Adrenal gland (tissue), 12 donors: ENCODE data around the gene SLF2. TPM values are rescaled to one million over a fixed set of nuclear protein-coding genes. Genes with fewer than 3 reads are reported as not detected.
A peak's percentile ranks its signal among the peaks of the same experiment; 100 is the strongest.

Experiments used
- DNase-seq, 7 donors: peaks; one replicate each; pipeline ENCODE4 v3.0.0-alpha.2; 2019 to 2020
- H3K27ac ChIP-seq, 5 donors: fragments of 200-600 bp; sonication (generic) in 4 of 5; 1 replicate in 3 of 5; 2 replicates in 2 of 5; pipeline versions ENCODE4 v1.5.1 to v1.8.0; 2016 to 2020; ENCODE audit warnings: mild to moderate bottlenecking in 1 of 5
- H3K27me3 ChIP-seq: fragments of 200-600 bp; 2 replicates; pipeline ENCODE4 v1.8.0; 2021
- H3K36me3 ChIP-seq, 2 donors: fragments of 200-600 bp; replicated peaks in 1 of 2; 1 replicate in 1 of 2; 2 replicates in 1 of 2; pipeline versions ENCODE4 v1.5.1 to v1.8.0; 2018 to 2022
- H3K4me1 ChIP-seq, 2 donors: fragments of 200-600 bp; replicated peaks in 1 of 2; 1 replicate in 1 of 2; 2 replicates in 1 of 2; pipeline versions ENCODE4 v1.5.1 to v1.8.0; 2018 to 2021
- H3K4me3 ChIP-seq, 4 donors: fragments of 200-600 bp; sonication (generic) in 3 of 4; one replicate each; pipeline ENCODE4 v1.5.1; 2016 to 2018
- H3K9me3 ChIP-seq, 3 donors: fragments of 200-600 bp; sonication (generic) in 1 of 3; replicated peaks in 1 of 3; 1 replicate in 2 of 3; 2 replicates in 1 of 3; pipeline versions ENCODE4 v1.5.1 to v1.8.0; 2016 to 2021
- POLR2A ChIP-seq, 2 donors: fragments of 450-650 bp; IDR thresholded peaks; one replicate each; pipeline ENCODE4 v1.6.1; 2017; ENCODE audit warnings: antibody characterized with exemption in 2 of 2, mild to moderate bottlenecking in 2 of 2, moderate library complexity in 1 of 2
- WGBS, 4 donors: extraction: QIAGEN DNeasy Blood & Tissue Kit in 2 of 4; methylation state at CpG; one replicate each; pipeline versions ENCODE4 v1.1.5 to v1.1.7; 2013 to 2017; 5-methylcytosine and 5-hydroxymethylcytosine counted together
- intact Hi-C, 2 donors: fragments of 100-400 bp; cut with DNase I; formaldehyde crosslinking; loops; one replicate each; pipeline versions ENCODE4 v1.14.1 to v1.15.0; 2022 to 2023
- polyA plus RNA-seq, 3 donors: library from polyadenylated mRNA; stranded (reverse); fragments of 200-250 nt in 2 of 3; fragments of 350-450 nt in 1 of 3; fragmentation: Illumina TruSeq in 1 of 3; extraction: RNeasy Lipid Tissue Mini Kit (QIAGEN cat#74804) in 1 of 3; gene quantifications; one replicate each; pipeline ENCODE4 v1.2.3, GENCODE V29; 2013 to 2014
- total RNA-seq, 9 donors: library from RNA; depleted of rRNA in 4 of 9; stranded (reverse); fragments of >200 nt in 4 of 9; fragments of 120-200 nt in 1 of 9; fragmentation: NEBNext Ultra II Directional in 1 of 9; extraction: Animal tissue kit (Norgen Biotek cat#: 25700) in 1 of 9; gene quantifications; one replicate each; pipeline versions ENCODE4 v1.1.0 to v1.2.4, GENCODE V29; 2013 to 2023
- TF ChIP-seq, protein P1 (sequence below), 6 experiments: fragments of 450-650 bp in 4 of 6; fragments of 200-600 bp in 2 of 6; sonication (generic) in 1 of 6; IDR thresholded peaks; 1 replicate in 5 of 6; 2 replicates in 1 of 6; pipeline versions ENCODE4 v1.5.1 to v1.8.0; 2016 to 2021; ENCODE audit warnings: antibody characterized with exemption in 6 of 6, mild to moderate bottlenecking in 2 of 6, moderate library complexity in 1 of 6
- donor health status: healthy with polysubstance abuse.
- donor health status: Bipolar disorder and iron deficiency.
- donor health status: DM: yes; HTN: yes; CAD: no.
- donor health status: DM: no; HTN: no; CAD: no.
- donor health status: DM: no; HTN: no; CAD: no.
- donor health status: DM: yes; HTN: yes; CAD: no.

SLF2 gene
- total and polyA plus RNA-seq, 12 donors = 19.8 to 88.7 (median 35.8) TPM

DNA sequence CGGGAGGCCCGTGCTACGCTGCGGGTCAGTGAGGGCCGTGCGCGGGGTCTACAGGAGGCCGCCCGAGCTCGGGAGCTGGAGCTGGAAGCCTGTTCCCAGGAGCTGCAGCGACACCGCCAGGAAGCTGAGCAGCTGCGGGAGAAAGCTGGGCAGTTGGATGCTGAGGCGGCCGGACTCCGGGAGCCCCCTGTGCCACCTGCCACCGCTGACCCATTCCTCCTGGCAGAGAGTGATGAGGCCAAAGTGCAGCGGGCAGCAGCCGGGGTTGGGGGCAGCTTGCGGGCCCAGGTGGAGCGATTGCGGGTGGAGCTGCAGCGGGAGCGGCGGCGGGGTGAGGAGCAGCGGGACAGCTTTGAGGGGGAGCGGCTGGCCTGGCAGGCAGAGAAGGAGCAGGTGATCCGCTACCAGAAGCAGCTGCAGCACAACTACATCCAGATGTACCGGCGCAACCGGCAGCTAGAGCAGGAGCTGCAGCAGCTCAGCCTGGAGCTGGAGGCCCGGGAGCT lies 93.9 kb downstream of the SLF2 start:
- no peak for DNase-seq
- intact Hi-C loops = no loop called here
- 79 to 90% (median 86%) methylated on average over 16 to 33 of the region's 33 CpGs for WGBS, 4 donors
- H3K36me3 ChIP-seq = peaks cover 0 to 50% of the 10 kb centered on the region in 2 donors
- no peak overlapping the region for H3K4me3 ChIP-seq
- no peaks in the 10 kb centered on the region for H3K27me3 ChIP-seq
- TF ChIP-seq, protein P1, sequence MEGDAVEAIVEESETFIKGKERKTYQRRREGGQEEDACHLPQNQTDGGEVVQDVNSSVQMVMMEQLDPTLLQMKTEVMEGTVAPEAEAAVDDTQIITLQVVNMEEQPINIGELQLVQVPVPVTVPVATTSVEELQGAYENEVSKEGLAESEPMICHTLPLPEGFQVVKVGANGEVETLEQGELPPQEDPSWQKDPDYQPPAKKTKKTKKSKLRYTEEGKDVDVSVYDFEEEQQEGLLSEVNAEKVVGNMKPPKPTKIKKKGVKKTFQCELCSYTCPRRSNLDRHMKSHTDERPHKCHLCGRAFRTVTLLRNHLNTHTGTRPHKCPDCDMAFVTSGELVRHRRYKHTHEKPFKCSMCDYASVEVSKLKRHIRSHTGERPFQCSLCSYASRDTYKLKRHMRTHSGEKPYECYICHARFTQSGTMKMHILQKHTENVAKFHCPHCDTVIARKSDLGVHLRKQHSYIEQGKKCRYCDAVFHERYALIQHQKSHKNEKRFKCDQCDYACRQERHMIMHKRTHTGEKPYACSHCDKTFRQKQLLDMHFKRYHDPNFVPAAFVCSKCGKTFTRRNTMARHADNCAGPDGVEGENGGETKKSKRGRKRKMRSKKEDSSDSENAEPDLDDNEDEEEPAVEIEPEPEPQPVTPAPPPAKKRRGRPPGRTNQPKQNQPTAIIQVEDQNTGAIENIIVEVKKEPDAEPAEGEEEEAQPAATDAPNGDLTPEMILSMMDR (IDR thresholded peaks at IDR 0.05) = no peak
- no peak for TF ChIP-seq POLR2A (IDR thresholded peaks at IDR 0.05)
- peak overlapping the region in 2 of 5 donors; percentile 5 to 54 for H3K27ac ChIP-seq
- H3K9me3 ChIP-seq = no peaks in the 10 kb centered on the region
- H3K4me1 ChIP-seq = peaks cover 6 to 13% of the 10 kb centered on the region in 2 donors

DNA sequence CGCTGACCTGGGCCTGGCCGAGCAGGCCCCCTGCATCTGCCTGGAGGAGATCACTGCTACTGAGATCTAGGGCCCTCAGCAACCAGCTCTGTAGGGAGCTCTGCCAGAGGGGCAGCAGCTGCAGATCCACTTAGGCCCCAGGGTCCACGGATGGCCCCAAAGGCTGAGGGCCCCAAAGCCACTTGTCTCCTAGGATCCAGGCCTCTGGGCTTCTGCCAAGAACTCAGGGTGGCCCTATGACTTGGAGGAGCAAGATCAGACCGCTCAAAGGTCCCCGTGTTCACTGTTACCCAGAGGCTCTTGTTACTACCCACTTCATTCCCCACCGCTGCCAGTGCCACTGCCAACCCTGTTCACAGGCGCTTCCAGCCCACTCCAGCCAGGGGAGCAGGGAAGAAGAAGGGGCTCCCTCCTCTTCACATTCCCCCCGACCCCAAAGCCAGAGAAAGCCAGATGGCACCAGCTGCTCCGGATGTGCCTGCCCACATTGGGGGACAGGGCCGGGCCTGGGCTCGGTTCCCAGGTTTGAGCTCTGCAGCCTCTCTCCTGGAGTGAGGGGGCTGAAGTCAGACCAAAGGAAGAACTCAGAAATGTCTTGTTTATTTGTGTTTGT lies 94.4 kb downstream of the SLF2 start:
- peak overlapping the region in 2 of 5 donors; percentile 5 to 54 for H3K27ac ChIP-seq
- peaks cover 0 to 50% of the 10 kb centered on the region in 2 donors for H3K36me3 ChIP-seq
- intact Hi-C loops = no loop called here
- H3K4me1 ChIP-seq = peaks cover under 1 to 7% of the 10 kb centered on the region in 2 donors
- H3K27me3 ChIP-seq = no peaks in the 10 kb centered on the region
- DNase-seq = no peak
- TF ChIP-seq, protein P1 (IDR thresholded peaks at IDR 0.05) = no peak
- no peak for TF ChIP-seq POLR2A (IDR thresholded peaks at IDR 0.05)
- WGBS, 4 donors = 50 to 66% (median 58%) methylated on average over 6 to 11 of the region's 11 CpGs
- no peak overlapping the region for H3K4me3 ChIP-seq
- H3K9me3 ChIP-seq = no peaks in the 10 kb centered on the region

DNA sequence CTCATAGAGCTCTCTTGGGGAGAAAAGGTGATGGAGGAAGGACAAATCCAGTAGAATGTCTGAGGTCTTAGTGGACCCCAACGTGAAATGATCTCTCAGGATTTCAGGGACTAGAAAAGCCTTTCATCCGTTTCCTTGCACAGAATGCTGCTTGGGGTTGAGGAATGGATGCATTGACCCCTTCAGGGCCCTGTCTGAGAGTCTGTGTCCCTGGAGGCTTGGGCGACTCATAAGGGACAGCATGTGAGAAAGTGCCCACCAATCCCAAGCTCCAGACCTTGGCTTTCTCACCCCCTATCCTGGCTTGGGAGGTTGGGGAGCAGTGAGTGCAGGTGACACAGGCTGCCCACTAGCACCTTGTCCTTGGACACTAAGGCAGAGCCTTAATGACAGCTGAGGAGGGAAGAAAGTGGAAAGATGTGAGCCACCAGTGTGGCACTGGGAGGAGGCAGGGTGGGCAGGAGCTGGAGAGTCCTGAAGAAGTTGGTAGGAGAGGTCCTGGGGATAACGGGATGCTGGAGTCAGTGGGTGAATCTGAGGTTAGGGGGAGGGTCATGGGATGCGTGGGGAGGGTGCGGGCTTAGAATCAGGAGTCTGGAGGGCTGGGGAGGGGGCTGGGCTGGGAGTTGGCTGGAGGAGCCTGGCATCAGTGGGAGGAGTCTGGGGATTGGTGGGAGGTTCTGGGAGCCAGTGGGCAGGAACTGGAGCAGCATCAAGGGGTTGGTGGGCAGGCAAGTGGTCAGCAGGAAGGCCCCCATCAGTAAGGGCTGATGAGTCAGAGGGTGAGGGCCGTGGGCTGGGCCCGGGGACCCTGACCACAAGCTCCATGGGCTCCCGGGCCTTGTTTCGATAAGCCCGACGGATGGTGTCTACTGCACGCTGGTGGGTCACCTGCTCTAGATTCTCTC lies 95.4 kb downstream of the SLF2 start:
- DNase-seq = peak in 1 of 7 donors; percentile 25
- TF ChIP-seq, protein P1 (IDR thresholded peaks at IDR 0.05) = no peak
- TF ChIP-seq POLR2A (IDR thresholded peaks at IDR 0.05) = no peak
- Histone ChIP-seq H3K4me3 (no peak overlapping the region), H3K36me3 (peaks cover 0 to 43% of the 10 kb centered on the region in 2 donors), H3K27me3 (no peaks in the 10 kb centered on the region), H3K9me3 (no peaks in the 10 kb centered on the region), H3K4me1 (peaks cover 0 to 7% of the 10 kb centered on the region in 2 donors), H3K27ac (peak overlapping the region in 1 of 5 donors; percentile 20)
- intact Hi-C loops = no loop called here
- 33 to 53% (median 45%) methylated on average over 6 to 13 of the region's 13 CpGs for WGBS, 4 donors

DNA sequence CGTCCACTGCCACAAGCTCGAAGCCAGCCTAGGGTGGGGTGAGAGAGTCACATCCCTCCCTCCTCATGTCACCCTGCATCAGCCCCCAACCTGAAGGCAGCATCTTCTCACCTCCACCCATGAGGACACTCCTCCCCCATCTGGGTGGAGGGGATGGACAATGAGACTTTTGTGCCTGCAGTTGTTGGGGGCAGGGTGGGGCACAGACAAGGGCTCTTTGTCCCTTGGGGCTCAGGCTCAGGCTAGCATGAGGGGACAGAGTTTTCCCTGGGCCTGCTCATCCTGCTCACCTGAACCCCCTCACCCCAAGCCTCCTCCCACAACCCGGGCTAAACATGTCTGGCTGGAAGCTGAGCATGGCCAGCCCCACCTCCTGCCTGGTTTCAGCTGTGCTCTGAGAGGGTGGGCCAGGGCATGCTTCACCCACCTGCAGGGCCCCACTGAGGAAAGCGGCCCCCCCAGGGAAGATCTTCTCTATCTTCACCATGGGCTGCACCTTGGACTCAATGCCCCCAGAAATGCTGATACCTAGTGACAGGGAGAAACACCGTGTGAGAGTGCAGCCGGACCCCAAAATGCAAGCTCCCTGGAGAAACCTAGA lies 96.2 kb downstream of the SLF2 start:
- Histone ChIP-seq H3K27ac (peak overlapping the region in 1 of 5 donors; percentile 20), H3K27me3 (no peaks in the 10 kb centered on the region), H3K9me3 (no peaks in the 10 kb centered on the region), H3K4me3 (no peak overlapping the region), H3K36me3 (peaks cover 0 to 35% of the 10 kb centered on the region in 2 donors), H3K4me1 (peaks cover 0 to 10% of the 10 kb centered on the region in 2 donors)
- TF ChIP-seq, protein P1 (IDR thresholded peaks at IDR 0.05) = no peak
- TF ChIP-seq POLR2A (IDR thresholded peaks at IDR 0.05) = no peak
- intact Hi-C loops = no loop called here
- DNase-seq = no peak
- 80 to 100% (median 83%) methylated on average over 2 to 6 of the region's 6 CpGs for WGBS, 4 donors
